Epithelial cell of esophagus (primary cell): Measurements from ENCODE around the gene ARHGAP26.
A peak's percentile ranks its signal among the peaks of the same experiment; 100 is the strongest.

Source experiments
- DNase-seq: peaks from one replicate; pipeline ENCODE4 v3.0.0; 2010; ENCODE audit warnings: low read depth
- H3K4me3 ChIP-seq: 2 replicates; pipeline ENCODE4 v1.5.1; 2011; ENCODE audit warnings: mild to moderate bottlenecking, low read length, control low read depth
- CTCF ChIP-seq: IDR thresholded peaks from 2 replicates; pipeline ENCODE4 v1.5.1; 2011; ENCODE audit warnings: low read depth, mild to moderate bottlenecking, low read length, control low read depth, inconsistent platforms; ENCODE audit not compliant: insufficient read depth; ENCODE audit errors: missing control alignments

Gene ARHGAP26

GRCh38 chr5:143033535-143034250, 263.5 kb downstream of the ARHGAP26 start:
- DNase-seq, result peak; percentile 90
- TF ChIP-seq CTCF, result peak; percentile 0
- H3K4me3 ChIP-seq, result no peak overlapping the region

GRCh38 chr5:143036146-143036927, 266.2 kb downstream of the ARHGAP26 start:
- no peak for TF ChIP-seq CTCF
- no peak for DNase-seq
- no peak overlapping the region for H3K4me3 ChIP-seq

GRCh38 chr5:143037071-143037470, 266.9 kb downstream of the ARHGAP26 start:
- H3K4me3 ChIP-seq, result no peak overlapping the region
- DNase-seq, result peak; percentile 72
- TF ChIP-seq CTCF, result no peak

- DNase-seq, result no peak
- TF ChIP-seq CTCF, result no peak
Measured at GRCh38 chr5:143037708-143038107, 267.5 kb downstream of the ARHGAP26 start.

GRCh38 chr5:143040622-143041021, 270.4 kb downstream of the ARHGAP26 start:
- TF ChIP-seq CTCF, result no peak
- H3K4me3 ChIP-seq, result no peak overlapping the region
- no peak for DNase-seq

More at GRCh38 chr5:143037708-143038107, 267.5 kb downstream of the ARHGAP26 start:
- H3K4me3 ChIP-seq, result no peak overlapping the region

GRCh38 chr5:143041461-143041860, 271.3 kb downstream of the ARHGAP26 start:
- DNase-seq, result no peak
- no peak for TF ChIP-seq CTCF
- no peak overlapping the region for H3K4me3 ChIP-seq
